ENCODE results near the gene NFE2L1.
A peak's percentile ranks its signal among the peaks of the same experiment; 100 is the strongest.

The NFE2L1 gene

GRCh38 chr17:48102043-48102750 lies 54.0 kb downstream of the NFE2L1 start:
- Histone ChIP-seq H3K27me3 (ENCODE audit: control insufficient read depth in 3 of 3, insufficient read depth in 3 of 3, low read depth in 1 of 3, low read length in 3 of 3) (no peaks in the 10 kb centered on the region), H3K4ac (ENCODE audit: low read length) (no peak overlapping the region), H3K9me3 (replicated peaks in 1 of 2; ENCODE audit: control insufficient read depth in 2 of 2, insufficient read depth in 1 of 2, low read depth in 1 of 2, low read length in 2 of 2) (peaks cover 0 to 3% of the 10 kb centered on the region in 2 donors), H3K23ac (ENCODE audit: low read depth, low read length, poor library complexity) (no peak overlapping the region), H3K4me3 (ENCODE audit: low read length in 2 of 2) (no peak overlapping the region), H3K36me3 (replicated peaks in 1 of 2; ENCODE audit: control insufficient read depth in 2 of 2, insufficient read depth in 2 of 2, low read length in 2 of 2) (peaks cover 2 to 17% of the 10 kb centered on the region in 2 donors), H3K4me2 (ENCODE audit: insufficient read depth, low read length, poor library complexity, severe bottlenecking) (no peak overlapping the region), H3K18ac (ENCODE audit: low read length) (no peak overlapping the region), H2BK12ac (ENCODE audit: low read length) (no peak overlapping the region), H3K79me1 (ENCODE audit: low read depth, low read length) (peaks cover 3% of the 10 kb centered on the region), H2BK5ac (ENCODE audit: low read length) (no peak overlapping the region), H2BK15ac (ENCODE audit: low read length) (no peak overlapping the region), H4K91ac (ENCODE audit: low read depth, low read length, poor library complexity) (no peak overlapping the region), H3K4me1 (ENCODE audit: control insufficient read depth in 2 of 2, insufficient read depth in 1 of 2, low read depth in 1 of 2, low read length in 2 of 2) (peaks cover 0 to 1% of the 10 kb centered on the region in 2 donors), H3K14ac (ENCODE audit: low read length) (no peak overlapping the region), H3K9ac (ENCODE audit: low read depth, low read length, poor library complexity) (no peak overlapping the region), H3K27ac (replicated peaks; ENCODE audit: low read length) (no peak overlapping the region), H2AK5ac (ENCODE audit: low read depth, low read length) (no peak overlapping the region), H2BK120ac (ENCODE audit: low read depth, low read length) (no peak overlapping the region), H4K8ac (ENCODE audit: low read depth, low read length) (no peak overlapping the region), H2AFZ (ENCODE audit: low read length) (no peak overlapping the region)
- no peak for DNase-seq (ENCODE audit: low spot score)
- no CpG with 5 or more reads among the region's 19 CpGs for WGBS, 2 donors (ENCODE audit: extremely low coverage in 2 of 2, insufficient read length in 2 of 2, insufficient replicate concordance in 1 of 2)

- no peaks in the 10 kb centered on the region for H3K27me3 ChIP-seq (ENCODE audit: control insufficient read depth in 3 of 3, insufficient read depth in 3 of 3, low read depth in 1 of 3, low read length in 3 of 3)
- no CpG with 5 or more reads among the region's 14 CpGs for WGBS, 2 donors (ENCODE audit: extremely low coverage in 2 of 2, insufficient read length in 2 of 2, insufficient replicate concordance in 1 of 2)
- peaks cover 0 to 1% of the 10 kb centered on the region in 2 donors for H3K4me1 ChIP-seq (ENCODE audit: control insufficient read depth in 2 of 2, insufficient read depth in 1 of 2, low read depth in 1 of 2, low read length in 2 of 2)
- H3K18ac ChIP-seq (ENCODE audit: low read length), result no peak overlapping the region
- no peak overlapping the region for H3K14ac ChIP-seq (ENCODE audit: low read length)
- H3K9me3 ChIP-seq (replicated peaks in 1 of 2; ENCODE audit: control insufficient read depth in 2 of 2, insufficient read depth in 1 of 2, low read depth in 1 of 2, low read length in 2 of 2), result peaks cover 0 to 3% of the 10 kb centered on the region in 2 donors
- H4K8ac ChIP-seq (ENCODE audit: low read depth, low read length), result no peak overlapping the region
- no peak overlapping the region for H4K91ac ChIP-seq (ENCODE audit: low read depth, low read length, poor library complexity)
- no peak for DNase-seq (ENCODE audit: low spot score)
- H3K79me1 ChIP-seq (ENCODE audit: low read depth, low read length), result peaks cover under 1% of the 10 kb centered on the region
- no peak overlapping the region for H3K4me2 ChIP-seq (ENCODE audit: insufficient read depth, low read length, poor library complexity, severe bottlenecking)
- no peak overlapping the region for H2AFZ ChIP-seq (ENCODE audit: low read length)
- no peak overlapping the region for H2BK5ac ChIP-seq (ENCODE audit: low read length)
- no peak overlapping the region for H3K27ac ChIP-seq (replicated peaks; ENCODE audit: low read length)
- H2BK15ac ChIP-seq (ENCODE audit: low read length), result no peak overlapping the region
- no peak overlapping the region for H2BK120ac ChIP-seq (ENCODE audit: low read depth, low read length)
- no peak overlapping the region for H3K4me3 ChIP-seq (ENCODE audit: low read length in 2 of 2)
- no peak overlapping the region for H2BK12ac ChIP-seq (ENCODE audit: low read length)
- no peak overlapping the region for H2AK5ac ChIP-seq (ENCODE audit: low read depth, low read length)
- H3K36me3 ChIP-seq (replicated peaks in 1 of 2; ENCODE audit: control insufficient read depth in 2 of 2, insufficient read depth in 2 of 2, low read length in 2 of 2), result peaks cover 0 to 14% of the 10 kb centered on the region in 2 donors
- no peak overlapping the region for H3K9ac ChIP-seq (ENCODE audit: low read depth, low read length, poor library complexity)
- no peak overlapping the region for H3K23ac ChIP-seq (ENCODE audit: low read depth, low read length, poor library complexity)
- no peak overlapping the region for H3K4ac ChIP-seq (ENCODE audit: low read length)
Measured at GRCh38 chr17:48102798-48103715, 54.9 kb downstream of the NFE2L1 start.

DNA sequence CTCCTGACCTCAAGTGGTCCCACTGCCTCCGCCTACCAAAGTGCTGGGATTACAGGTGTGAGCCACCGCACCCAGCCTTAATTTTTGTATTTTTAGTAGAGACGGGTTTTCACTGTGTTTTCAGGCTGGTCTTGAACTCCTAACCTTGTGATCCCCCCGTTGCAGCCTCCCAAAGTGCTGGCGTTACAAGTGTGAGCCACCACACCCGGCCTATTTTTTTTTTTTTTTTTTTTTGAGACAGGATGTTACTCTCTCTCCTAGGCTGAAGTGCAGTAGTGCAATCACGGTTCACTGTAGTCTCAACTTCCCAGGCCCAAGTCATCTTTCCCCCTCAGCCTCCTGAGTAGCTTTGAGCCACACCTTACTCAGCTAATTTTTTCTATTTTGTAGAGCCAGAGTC lies 56.3 kb downstream of the NFE2L1 start:
- Histone ChIP-seq H3K18ac (ENCODE audit: low read length) (no peak overlapping the region), H4K91ac (ENCODE audit: low read depth, low read length, poor library complexity) (no peak overlapping the region), H4K8ac (ENCODE audit: low read depth, low read length) (no peak overlapping the region), H3K4ac (ENCODE audit: low read length) (no peak overlapping the region), H3K4me2 (ENCODE audit: insufficient read depth, low read length, poor library complexity, severe bottlenecking) (no peak overlapping the region), H3K36me3 (replicated peaks in 1 of 2; ENCODE audit: control insufficient read depth in 2 of 2, insufficient read depth in 2 of 2, low read length in 2 of 2) (peaks cover 0 to 3% of the 10 kb centered on the region in 2 donors), H2BK120ac (ENCODE audit: low read depth, low read length) (no peak overlapping the region), H3K4me3 (ENCODE audit: low read length in 2 of 2) (no peak overlapping the region), H2BK5ac (ENCODE audit: low read length) (no peak overlapping the region), H2AFZ (ENCODE audit: low read length) (no peak overlapping the region), H3K4me1 (ENCODE audit: control insufficient read depth in 2 of 2, insufficient read depth in 1 of 2, low read depth in 1 of 2, low read length in 2 of 2) (peaks cover 5% of the 10 kb centered on the region in 2 donors), H2BK12ac (ENCODE audit: low read length) (no peak overlapping the region), H2AK5ac (ENCODE audit: low read depth, low read length) (no peak overlapping the region), H3K9ac (ENCODE audit: low read depth, low read length, poor library complexity) (no peak overlapping the region), H2BK15ac (ENCODE audit: low read length) (no peak overlapping the region), H3K14ac (ENCODE audit: low read length) (no peak overlapping the region), H3K79me1 (ENCODE audit: low read depth, low read length) (no peaks in the 10 kb centered on the region), H3K27me3 (ENCODE audit: control insufficient read depth in 3 of 3, insufficient read depth in 3 of 3, low read depth in 1 of 3, low read length in 3 of 3) (no peaks in the 10 kb centered on the region), H3K9me3 (replicated peaks in 1 of 2; ENCODE audit: control insufficient read depth in 2 of 2, insufficient read depth in 1 of 2, low read depth in 1 of 2, low read length in 2 of 2) (peaks cover 0 to under 1% of the 10 kb centered on the region in 2 donors), H3K23ac (ENCODE audit: low read depth, low read length, poor library complexity) (no peak overlapping the region), H3K27ac (replicated peaks; ENCODE audit: low read length) (no peak overlapping the region)
- no peak for DNase-seq (ENCODE audit: low spot score)
- no CpG with 5 or more reads among the region's 7 CpGs for WGBS, 2 donors (ENCODE audit: extremely low coverage in 2 of 2, insufficient read length in 2 of 2, insufficient replicate concordance in 1 of 2)

- no peak for DNase-seq (ENCODE audit: low spot score)
- peak overlapping the region; percentile 70 for H3K27ac ChIP-seq (replicated peaks; ENCODE audit: low read length)
- H4K91ac ChIP-seq (ENCODE audit: low read depth, low read length, poor library complexity), result no peak overlapping the region
- no peak overlapping the region for H3K18ac ChIP-seq (ENCODE audit: low read length)
- H2AFZ ChIP-seq (ENCODE audit: low read length), result peak overlapping the region; percentile 94
- H4K8ac ChIP-seq (ENCODE audit: low read depth, low read length), result no peak overlapping the region
- no peak overlapping the region for H3K23ac ChIP-seq (ENCODE audit: low read depth, low read length, poor library complexity)
- H2BK15ac ChIP-seq (ENCODE audit: low read length), result no peak overlapping the region
- no peaks in the 10 kb centered on the region for H3K27me3 ChIP-seq (ENCODE audit: control insufficient read depth in 3 of 3, insufficient read depth in 3 of 3, low read depth in 1 of 3, low read length in 3 of 3)
- no peak overlapping the region for H2BK120ac ChIP-seq (ENCODE audit: low read depth, low read length)
- H3K36me3 ChIP-seq (replicated peaks in 1 of 2; ENCODE audit: control insufficient read depth in 2 of 2, insufficient read depth in 2 of 2, low read length in 2 of 2), result no peaks in the 10 kb centered on the region
- no peaks in the 10 kb centered on the region for H3K9me3 ChIP-seq (replicated peaks in 1 of 2; ENCODE audit: control insufficient read depth in 2 of 2, insufficient read depth in 1 of 2, low read depth in 1 of 2, low read length in 2 of 2)
- peaks cover 5% of the 10 kb centered on the region in 2 donors for H3K4me1 ChIP-seq (ENCODE audit: control insufficient read depth in 2 of 2, insufficient read depth in 1 of 2, low read depth in 1 of 2, low read length in 2 of 2)
- no peak overlapping the region for H2BK12ac ChIP-seq (ENCODE audit: low read length)
- H3K9ac ChIP-seq (ENCODE audit: low read depth, low read length, poor library complexity), result no peak overlapping the region
- H3K14ac ChIP-seq (ENCODE audit: low read length), result no peak overlapping the region
- no CpG with 5 or more reads among the region's 13 CpGs for WGBS, 2 donors (ENCODE audit: extremely low coverage in 2 of 2, insufficient read length in 2 of 2, insufficient replicate concordance in 1 of 2)
- H3K4me2 ChIP-seq (ENCODE audit: insufficient read depth, low read length, poor library complexity, severe bottlenecking), result peak overlapping the region; percentile 86
- H2AK5ac ChIP-seq (ENCODE audit: low read depth, low read length), result no peak overlapping the region
- H3K4me3 ChIP-seq (ENCODE audit: low read length in 2 of 2), result peak overlapping the region; percentile 83 to 91
- no peaks in the 10 kb centered on the region for H3K79me1 ChIP-seq (ENCODE audit: low read depth, low read length)
- H3K4ac ChIP-seq (ENCODE audit: low read length), result no peak overlapping the region
- no peak overlapping the region for H2BK5ac ChIP-seq (ENCODE audit: low read length)
Measured at GRCh38 chr17:48106802-48107136, 58.6 kb downstream of the NFE2L1 start.
